ENCODE data around the gene RBP5. TPM values are rescaled to one million over a fixed set of nuclear protein-coding genes. Genes with fewer than 3 reads are reported as not detected.
A peak's percentile ranks its signal among the peaks of the same experiment; 100 is the strongest.

The RBP5 gene
- total RNA-seq, 4 donors from 2014 or later = 0.78 to 9.9 (median 2.2) TPM

GRCh38 chr12:7099290-7099996 lies 29.2 kb downstream of the RBP5 start:
- DNase-seq (ENCODE audit: low spot score in 2 of 2) = no peak
- TF ChIP-seq CTCF (IDR thresholded peaks at IDR 0.05) (no peak), POLR2A (IDR thresholded peaks at IDR 0.05) (no peak), EP300 (IDR thresholded peaks at IDR 0.05) (no peak)
- no peaks in the 10 kb centered on the region for H3K27me3 ChIP-seq
- H3K4me1 ChIP-seq = peaks cover 0 to 19% (median 3%) of the 10 kb centered on the region in 4 donors
- H3K4me3 ChIP-seq = no peak overlapping the region
- peaks cover 0 to 63% (median 0%) of the 10 kb centered on the region in 3 donors for H3K36me3 ChIP-seq
- H3K9me3 ChIP-seq = no peaks in the 10 kb centered on the region
- 83 to 92% methylated on average over 9 of the region's 9 CpGs for WGBS, 2 donors
- H3K27ac ChIP-seq = no peak overlapping the region

- Histone ChIP-seq H3K27me3 (no peaks in the 10 kb centered on the region), H3K9me3 (no peaks in the 10 kb centered on the region), H3K4me3 (no peak overlapping the region), H3K36me3 (peaks cover 0 to 43% (median 0%) of the 10 kb centered on the region in 3 donors), H3K4me1 (peaks cover 0 to 32% (median 8%) of the 10 kb centered on the region in 4 donors), H3K27ac (no peak overlapping the region)
- 81 to 82% methylated on average over 19 of the region's 19 CpGs for WGBS, 2 donors
- TF ChIP-seq CTCF (IDR thresholded peaks at IDR 0.05) (no peak), EP300 (IDR thresholded peaks at IDR 0.05) (no peak), POLR2A (IDR thresholded peaks at IDR 0.05) (no peak)
- DNase-seq (ENCODE audit: low spot score in 2 of 2) = no peak
Measured at GRCh38 chr12:7096979-7097378, 31.7 kb downstream of the RBP5 start.

GRCh38 chr12:7096006-7096932 lies 32.4 kb downstream of the RBP5 start:
- no peak for DNase-seq (ENCODE audit: low spot score in 2 of 2)
- peaks cover 0 to 32% (median 8%) of the 10 kb centered on the region in 4 donors for H3K4me1 ChIP-seq
- no peak overlapping the region for H3K4me3 ChIP-seq
- H3K9me3 ChIP-seq = no peaks in the 10 kb centered on the region
- WGBS, 2 donors = 82% methylated on average over 12 to 26 of the region's 26 CpGs
- peaks cover 0 to 38% (median 0%) of the 10 kb centered on the region in 3 donors for H3K36me3 ChIP-seq
- H3K27me3 ChIP-seq = no peaks in the 10 kb centered on the region
- H3K27ac ChIP-seq = no peak overlapping the region
- TF ChIP-seq EP300 (IDR thresholded peaks at IDR 0.05) = no peak
- TF ChIP-seq CTCF (IDR thresholded peaks at IDR 0.05) = no peak

GRCh38 chr12:7093892-7094291 lies 34.8 kb downstream of the RBP5 start:
- 62 to 70% methylated on average over 10 of the region's 10 CpGs for WGBS, 2 donors
- no peak for TF ChIP-seq CTCF (IDR thresholded peaks at IDR 0.05)
- no peak for TF ChIP-seq POLR2A (IDR thresholded peaks at IDR 0.05)
- TF ChIP-seq EP300 (IDR thresholded peaks at IDR 0.05) = peak in 1 of 2 donors; percentile 72
- H3K27me3 ChIP-seq = no peaks in the 10 kb centered on the region
- peak in 1 of 2 donors; percentile 55 for DNase-seq (ENCODE audit: low spot score in 2 of 2)
- H3K27ac ChIP-seq = peak overlapping the region in 3 of 4 donors; percentile 13 to 91 (median 64)
- no peak overlapping the region for H3K4me3 ChIP-seq
- no peaks in the 10 kb centered on the region for H3K9me3 ChIP-seq
- peaks cover 0 to 35% (median 0%) of the 10 kb centered on the region in 3 donors for H3K36me3 ChIP-seq
- H3K4me1 ChIP-seq = peaks cover 0 to 52% (median 17%) of the 10 kb centered on the region in 4 donors
